ENCODE measurements around the gene CERS1.
A peak's percentile ranks its signal among the peaks of the same experiment; 100 is the strongest.

Gene CERS1

GRCh38 chr19:18839465-18840287 is 56.3 kb downstream of the CERS1 start:
- no peak for DNase-seq (ENCODE audit: low read depth in 2 of 2)

- no peak for DNase-seq (ENCODE audit: low read depth in 2 of 2)
These were observed 61.3 kb downstream of the CERS1 start for GRCh38 chr19:18834644-18834984.

GRCh38 chr19:18833849-18834643 is 61.9 kb downstream of the CERS1 start:
- no peak for DNase-seq (ENCODE audit: low read depth in 2 of 2)

GRCh38 chr19:18833141-18833476 is 62.8 kb downstream of the CERS1 start:
- no peak for DNase-seq (ENCODE audit: low read depth in 2 of 2)

- no peak for DNase-seq (ENCODE audit: low read depth in 2 of 2)
These were observed 63.4 kb downstream of the CERS1 start for GRCh38 chr19:18832306-18833140.

DNA sequence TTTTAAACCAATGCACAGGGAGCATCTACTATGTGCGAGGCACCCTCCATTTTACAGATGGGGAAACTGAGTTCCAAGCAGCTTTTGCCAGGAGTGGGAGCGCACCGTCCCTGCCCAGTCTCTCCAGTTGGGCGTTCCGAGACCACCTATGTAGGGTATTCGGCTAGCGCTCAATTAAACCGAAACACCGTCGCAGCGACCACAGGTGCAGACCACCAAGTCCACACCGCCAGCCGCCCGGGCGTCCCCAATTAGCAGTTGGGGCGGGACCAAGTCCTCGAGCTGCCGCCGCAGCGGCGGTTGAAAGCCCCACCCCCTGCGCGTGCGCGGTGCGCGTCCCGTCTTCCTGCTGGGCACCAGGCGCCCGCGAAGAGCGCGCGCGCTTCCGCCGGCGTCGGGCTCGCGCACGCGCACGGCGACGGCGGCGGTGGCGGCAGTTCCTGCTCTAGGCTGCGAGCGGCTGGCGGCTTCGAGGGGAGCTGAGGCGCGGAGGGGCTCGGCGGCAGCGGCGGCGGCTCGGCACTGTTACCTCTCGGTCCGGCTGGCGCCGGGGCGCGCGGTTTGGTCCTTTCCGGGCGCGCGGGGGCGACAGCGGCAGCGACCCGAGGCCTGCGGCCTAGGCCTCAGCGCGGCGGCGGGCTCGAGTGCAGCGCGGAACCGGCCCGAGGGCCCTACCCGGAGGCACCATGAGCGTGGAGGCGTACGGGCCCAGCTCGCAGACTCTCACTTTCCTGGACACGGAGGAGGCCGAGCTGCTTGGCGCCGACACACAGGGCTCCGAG is 64.2 kb downstream of the CERS1 start, which contains the start of gene UPF1:
Gene UPF1 (plus strand): TSS at position 436 of the 782 bp plus-strand sequence. CDS start 251 bp downstream, at position 687.
- DNase-seq (ENCODE audit: low read depth in 2 of 2), result peak; percentile 89 to 94

GRCh38 chr19:18830488-18830887 is 65.5 kb downstream of the CERS1 start:
- no peak for DNase-seq (ENCODE audit: low read depth in 2 of 2)

- DNase-seq (ENCODE audit: low read depth in 2 of 2), result no peak
These were observed 67.2 kb downstream of the CERS1 start for GRCh38 chr19:18828786-18829185.

Data from stimulated activated CD8-positive, alpha-beta memory T cell treated with anti-CD3 and anti-CD28 coated beads, Interleukin-2, amount 100 ng/mL, for 1 hour (primary cell).